Smooth muscle cell (in vitro differentiated cells): Measurements from ENCODE around the gene EIF5A. TPM values are rescaled to one million over a fixed set of nuclear protein-coding genes. Genes with fewer than 3 reads are reported as not detected.

ENCODE experiments used
- DNase-seq: peaks from one replicate; lab custom pipeline; 2025; ENCODE audit not compliant: unreplicated experiment; lab: John Stamatoyannopoulos, UW
- H2AFZ ChIP-seq: fragments of 200-600 bp; sonication (generic); 2 replicates; pipeline ENCODE4 v1.6.0; 2016; ENCODE audit warnings: antibody characterized with exemption, low read depth, mild to moderate bottlenecking
- H3F3A ChIP-seq: fragments of 200-600 bp; sonication (generic); 2 replicates; pipeline ENCODE4 v1.6.0; 2017; ENCODE audit warnings: antibody characterized with exemption, low read depth
- H3K27ac ChIP-seq: fragments of 200-600 bp; sonication (generic); 2 replicates; pipeline ENCODE4 v1.5.1; 2016; ENCODE audit warnings: low read depth, mild to moderate bottlenecking
- H3K27me3 ChIP-seq: fragments of 200-600 bp; sonication (generic); 2 replicates; pipeline ENCODE4 v1.6.1; 2016; ENCODE audit warnings: low read depth, mild to moderate bottlenecking
- H3K36me3 ChIP-seq: fragments of 200-600 bp; sonication (generic); 2 replicates; pipeline ENCODE4 v1.5.1; 2016; ENCODE audit warnings: low read depth
- H3K4me1 ChIP-seq: fragments of 200-600 bp; sonication (generic); 2 replicates; pipeline ENCODE4 v1.5.1; 2016; ENCODE audit warnings: low read depth
- H3K4me2 ChIP-seq: fragments of 200-600 bp; sonication (generic); 2 replicates; pipeline ENCODE4 v1.6.0; 2016; ENCODE audit warnings: mild to moderate bottlenecking
- H3K4me3 ChIP-seq: fragments of 200-600 bp; sonication (generic); 2 replicates; pipeline ENCODE4 v1.5.1; 2016; ENCODE audit warnings: mild to moderate bottlenecking
- H3K79me2 ChIP-seq: fragments of 200-600 bp; sonication (generic); 2 replicates; pipeline ENCODE4 v1.6.0; 2016; ENCODE audit warnings: low read depth, mild to moderate bottlenecking
- H3K9ac ChIP-seq: fragments of 200-600 bp; sonication (generic); 2 replicates; pipeline ENCODE4 v1.6.0; 2016; ENCODE audit warnings: low read depth
- H3K9me3 ChIP-seq: fragments of 200-600 bp; sonication (generic); replicated peaks from 2 replicates; pipeline ENCODE4 v1.5.1; 2016; ENCODE audit warnings: low read depth
- H4K20me1 ChIP-seq: fragments of 200-600 bp; sonication (generic); 2 replicates; pipeline ENCODE4 v1.6.0; 2016; ENCODE audit warnings: low read depth
- WGBS: methylation state at CpG from one replicate; pipeline ENCODE4 v1.1.7; 2016; ENCODE audit warnings: low lambda C conversion rate; 5-methylcytosine and 5-hydroxymethylcytosine counted together
- polyA plus RNA-seq: library from polyadenylated mRNA; unstranded; fragments of >200 nt; fragmentation: Nextera tagmentation; extraction: Ambion mirVana; gene quantifications from 2 replicates; pipeline ENCODE4 v1.2.1, GENCODE V29; 2016
- total RNA-seq: library from RNA; depleted of rRNA; stranded (reverse); fragments of >200 nt; gene quantifications from 2 replicates; pipeline ENCODE4 v1.2.3, GENCODE V29; 2014
- TF ChIP-seq, protein P1 (sequence below): fragments of 200-600 bp; sonication (generic); IDR thresholded peaks from 2 replicates; pipeline ENCODE4 v1.5.1; 2017; ENCODE audit warnings: borderline replicate concordance, mild to moderate bottlenecking, antibody characterized with exemption; ENCODE audit not compliant: insufficient read depth, poor library complexity, severe bottlenecking

Gene EIF5A
- total and polyA plus RNA-seq, 2 experiments from 2014 or later = 323 to 797 TPM

DNA sequence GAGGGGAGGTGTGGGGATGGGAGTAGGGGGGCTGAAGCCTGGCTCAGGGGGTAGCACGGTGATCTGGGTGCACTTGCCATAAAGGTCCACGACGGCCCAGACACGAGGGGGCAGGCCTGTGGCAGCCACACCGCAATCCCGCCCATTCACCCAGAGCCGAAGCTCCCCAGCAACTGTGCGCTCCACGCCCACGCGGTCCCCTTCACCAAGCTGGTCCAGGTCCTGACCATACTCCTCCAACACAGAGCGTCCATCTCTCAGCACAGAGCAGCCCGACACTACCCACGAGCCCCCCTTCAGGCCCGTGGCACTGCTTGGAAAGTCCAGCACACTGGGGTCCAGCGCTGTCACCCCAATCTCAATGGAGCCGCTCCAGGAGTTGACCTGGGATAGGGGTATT is 20.1 kb downstream of the EIF5A start:
- no peak overlapping the region for H3K4me3 ChIP-seq
- peaks cover 14% of the 10 kb centered on the region for H3K4me1 ChIP-seq
- no peak overlapping the region for H3K27ac ChIP-seq
- 95% methylated on average over 15 of the region's 17 CpGs for WGBS
- no peaks in the 10 kb centered on the region for H3K9me3 ChIP-seq
- DNase-seq = no peak
- peaks cover 10% of the 10 kb centered on the region for H3K79me2 ChIP-seq
- peak overlapping the region; percentile 93 for H3K4me2 ChIP-seq
- H3F3A ChIP-seq = no peaks in the 10 kb centered on the region
- TF ChIP-seq, protein P1, sequence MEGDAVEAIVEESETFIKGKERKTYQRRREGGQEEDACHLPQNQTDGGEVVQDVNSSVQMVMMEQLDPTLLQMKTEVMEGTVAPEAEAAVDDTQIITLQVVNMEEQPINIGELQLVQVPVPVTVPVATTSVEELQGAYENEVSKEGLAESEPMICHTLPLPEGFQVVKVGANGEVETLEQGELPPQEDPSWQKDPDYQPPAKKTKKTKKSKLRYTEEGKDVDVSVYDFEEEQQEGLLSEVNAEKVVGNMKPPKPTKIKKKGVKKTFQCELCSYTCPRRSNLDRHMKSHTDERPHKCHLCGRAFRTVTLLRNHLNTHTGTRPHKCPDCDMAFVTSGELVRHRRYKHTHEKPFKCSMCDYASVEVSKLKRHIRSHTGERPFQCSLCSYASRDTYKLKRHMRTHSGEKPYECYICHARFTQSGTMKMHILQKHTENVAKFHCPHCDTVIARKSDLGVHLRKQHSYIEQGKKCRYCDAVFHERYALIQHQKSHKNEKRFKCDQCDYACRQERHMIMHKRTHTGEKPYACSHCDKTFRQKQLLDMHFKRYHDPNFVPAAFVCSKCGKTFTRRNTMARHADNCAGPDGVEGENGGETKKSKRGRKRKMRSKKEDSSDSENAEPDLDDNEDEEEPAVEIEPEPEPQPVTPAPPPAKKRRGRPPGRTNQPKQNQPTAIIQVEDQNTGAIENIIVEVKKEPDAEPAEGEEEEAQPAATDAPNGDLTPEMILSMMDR = no peak
- no peaks in the 10 kb centered on the region for H3K27me3 ChIP-seq
- H3K9ac ChIP-seq = no peak overlapping the region
- H2AFZ ChIP-seq = no peak overlapping the region
- H4K20me1 ChIP-seq = no peaks in the 10 kb centered on the region
- no peaks in the 10 kb centered on the region for H3K36me3 ChIP-seq

GRCh38 chr17:7328009-7328408 is 20.6 kb downstream of the EIF5A start:
- peaks cover 10% of the 10 kb centered on the region for H3K79me2 ChIP-seq
- H3K27ac ChIP-seq = no peak overlapping the region
- DNase-seq = no peak
- TF ChIP-seq, protein P1 = no peak
- peak overlapping the region; percentile 93 for H3K4me2 ChIP-seq
- peaks cover 14% of the 10 kb centered on the region for H3K4me1 ChIP-seq
- WGBS = 70% methylated on average over 1 of the region's 1 CpG
- no peaks in the 10 kb centered on the region for H3F3A ChIP-seq
- no peaks in the 10 kb centered on the region for H4K20me1 ChIP-seq
- H3K9me3 ChIP-seq = no peaks in the 10 kb centered on the region
- H3K27me3 ChIP-seq = no peaks in the 10 kb centered on the region
- H2AFZ ChIP-seq = no peak overlapping the region
- H3K4me3 ChIP-seq = peak overlapping the region; percentile 77
- no peaks in the 10 kb centered on the region for H3K36me3 ChIP-seq
- no peak overlapping the region for H3K9ac ChIP-seq

DNA sequence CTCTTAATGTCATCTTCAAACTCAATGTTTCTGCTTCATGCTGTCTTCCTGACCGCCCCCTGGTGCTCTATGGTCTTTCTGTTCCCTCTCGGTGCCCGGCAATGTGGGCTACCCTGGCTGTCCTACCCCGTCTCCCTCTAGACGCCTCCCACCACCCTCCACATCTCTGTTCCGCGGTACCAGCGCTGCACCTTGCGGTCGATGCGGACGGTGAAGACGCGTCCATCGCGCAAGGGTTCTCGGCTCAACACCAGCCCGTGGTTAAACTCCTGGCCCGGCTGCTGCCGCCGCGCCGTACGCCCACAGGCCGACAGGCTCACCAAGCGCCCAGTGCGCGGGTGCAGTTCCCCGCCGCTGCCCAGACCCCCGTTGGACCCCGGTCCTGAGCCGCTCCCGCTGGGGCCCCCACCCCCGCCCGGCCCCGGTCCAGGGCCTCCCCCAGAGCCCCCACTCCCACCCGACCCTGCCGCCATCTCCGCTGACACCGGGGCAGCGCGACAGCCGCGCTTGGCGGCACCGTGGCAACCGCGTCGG is 21.5 kb downstream of the EIF5A start, which contains the start of gene NEURL4:
NEURL4 (minus strand) TSS at position 496 of the 534 bp plus-strand sequence; CDS start at position 473, 23 bp downstream.
- WGBS = 1% methylated on average over 43 of the region's 50 CpGs
- DNase-seq = no peak
- H4K20me1 ChIP-seq = no peaks in the 10 kb centered on the region
- peak within 1 kb of the TSS; percentile 79 for H3K27ac ChIP-seq
- H2AFZ ChIP-seq = peak within 1 kb of the TSS; percentile 81
- peaks cover 10% of the 10 kb centered on the region for H3K79me2 ChIP-seq
- peak within 1 kb of the TSS; percentile 93 for H3K4me2 ChIP-seq
- no peaks in the 10 kb centered on the region for H3F3A ChIP-seq
- peak within 1 kb of the TSS; percentile 77 for H3K4me3 ChIP-seq
- H3K9me3 ChIP-seq = no peaks in the 10 kb centered on the region
- no peaks in the 10 kb centered on the region for H3K36me3 ChIP-seq
- H3K27me3 ChIP-seq = no peaks in the 10 kb centered on the region
- TF ChIP-seq, protein P1 = no peak
- H3K4me1 ChIP-seq = peaks cover 14% of the 10 kb centered on the region
- H3K9ac ChIP-seq = peak within 1 kb of the TSS; percentile 76
